GM12878 (cell line): ENCODE data around the gene LYPLA2. TPM values are rescaled to one million over a fixed set of nuclear protein-coding genes. Genes with fewer than 3 reads are reported as not detected.

Experiments used
- ATAC-seq: fragments of 200-7000 bp; cut with Tn5 transposase; 3 replicates; pipeline ENCODE4 v1.9.1; 2020; ENCODE audit warnings: mild to moderate bottlenecking, moderate library complexity
- BruUV-seq: library from RNA; stranded (reverse); fragments of 400-500 nt; replicated peaks from 2 replicates; lab custom pipeline; 2021; lab: Mats Ljungman, UMichigan
- CTCF ChIA-PET: fragments of 300-600 bp; sonication (Branson Sonifier 250); formaldehyde crosslinking; extraction: SDS; loops from one replicate; lab custom pipeline; 2021; ENCODE audit warnings: inconsistent platforms; lab: Yijun Ruan, JAX
- POLR2A ChIA-PET: fragments of 350-600 bp; formaldehyde crosslinking; extraction: SDS; loops from one replicate; lab custom pipeline; 2021; ENCODE audit warnings: inconsistent platforms; lab: Charles Lee
- RAD21 ChIA-PET: fragments of 300-600 bp; sonication (Branson Sonifier 250); formaldehyde crosslinking; loops from one replicate; lab custom pipeline; 2023; ENCODE audit warnings: antibody characterized with exemption; ENCODE audit not compliant: unreplicated experiment; lab: Charles Lee
- SMC1A ChIA-PET: fragments of 300-600 bp; sonication (Branson Sonifier 250); formaldehyde crosslinking; loops from one replicate; lab custom pipeline; 2023; ENCODE audit not compliant: unreplicated experiment, uncharacterized antibody; lab: Charles Lee
- DNase-seq: peaks from one replicate; pipeline ENCODE4 v3.0.0-alpha.2; 2011; ENCODE audit warnings: low read depth, low spot score
- FAIRE-seq: peaks from 3 replicates; lab custom pipeline; 2011; peaks lifted over from hg19 to GRCh38; lab: Jason Lieb, UNC
- H2AFZ ChIP-seq: 2 replicates; pipeline ENCODE4 v1.6.0; 2011; ENCODE audit warnings: low read depth, low read length, control low read depth; ENCODE audit not compliant: control insufficient read depth
- H3K27ac ChIP-seq: 2 replicates; pipeline ENCODE4 v1.5.1; 2011; ENCODE audit warnings: control low read depth; ENCODE audit not compliant: control insufficient read depth, insufficient read depth
- H3K27me3 ChIP-seq, 2 experiments: replicated peaks in 1 of 2; 2 replicates each; pipeline versions ENCODE4 v1.6.0 to v1.6.1; 2011; ENCODE audit warnings: low read length in 1 of 2; ENCODE audit not compliant: control insufficient read depth in 2 of 2, insufficient read depth in 2 of 2
- H3K36me3 ChIP-seq, 2 experiments: 2 replicates each; pipeline ENCODE4 v1.5.1; 2011; ENCODE audit warnings: low read length in 1 of 2; ENCODE audit not compliant: control insufficient read depth in 2 of 2, insufficient read depth in 2 of 2
- H3K4me1 ChIP-seq: 2 replicates; pipeline ENCODE4 v1.6.1; 2011; ENCODE audit warnings: mild to moderate bottlenecking, low read length, moderate library complexity, mixed read lengths; ENCODE audit not compliant: control insufficient read depth, insufficient read depth
- H3K4me2 ChIP-seq: 2 replicates; pipeline ENCODE4 v1.6.0; 2011; ENCODE audit warnings: control low read depth; ENCODE audit not compliant: control insufficient read depth, insufficient read depth
- H3K4me3 ChIP-seq: fragments of 200-600 bp; sonication (generic); 2 replicates; pipeline ENCODE4 v1.5.1; 2016
- H3K79me2 ChIP-seq: 2 replicates; pipeline ENCODE4 v1.6.0; 2011; ENCODE audit warnings: low read length; ENCODE audit not compliant: control insufficient read depth, insufficient read depth
- H3K9ac ChIP-seq: 2 replicates; pipeline ENCODE4 v1.8.0; 2011; ENCODE audit warnings: low read length, control low read depth, mixed read lengths; ENCODE audit not compliant: control insufficient read depth, insufficient read depth
- H3K9me3 ChIP-seq: replicated peaks from 3 replicates; pipeline ENCODE4 v1.5.1; 2011; ENCODE audit warnings: mild to moderate bottlenecking, low read length; ENCODE audit not compliant: control insufficient read depth, insufficient read depth
- H4K20me1 ChIP-seq: 2 replicates; pipeline ENCODE4 v1.6.0; 2011; ENCODE audit not compliant: control insufficient read depth, insufficient read depth
- BCLAF1 ChIP-seq: fragments of 450-650 bp; IDR thresholded peaks from 2 replicates; pipeline ENCODE4 v1.6.1; 2017; ENCODE audit warnings: antibody characterized with exemption, mild to moderate bottlenecking, moderate library complexity
- CBX3 ChIP-seq: fragments of 200-600 bp; sonication (generic); IDR thresholded peaks from 2 replicates; pipeline ENCODE4 v1.6.1; 2016; ENCODE audit warnings: low read depth, borderline replicate concordance
- FOXK2 ChIP-seq: fragments of 450-650 bp; IDR thresholded peaks from 2 replicates; pipeline ENCODE4 v1.6.1; 2017; ENCODE audit warnings: mild to moderate bottlenecking, moderate library complexity
- LARP7 ChIP-seq: fragments of 450-650 bp; IDR thresholded peaks from 2 replicates; pipeline ENCODE4 v1.6.1; 2017; ENCODE audit warnings: mild to moderate bottlenecking
- MXI1 ChIP-seq: fragments of 150-350 bp; IDR thresholded peaks from 2 replicates; pipeline ENCODE4 v1.6.1; 2011; ENCODE audit warnings: low read depth, mild to moderate bottlenecking, inconsistent platforms, low read length, improper control_type of control experiment
- MYB ChIP-seq: fragments of 150-350 bp; IDR thresholded peaks from 2 replicates; pipeline ENCODE4 v1.6.1; 2014; ENCODE audit warnings: mild to moderate bottlenecking, low read depth, low read length, borderline replicate concordance
- NR2C1 ChIP-seq: fragments of 450-650 bp; IDR thresholded peaks from 2 replicates; pipeline ENCODE4 v1.6.1; 2017; ENCODE audit warnings: antibody characterized with exemption, mild to moderate bottlenecking, moderate library complexity
- PAX5 ChIP-seq: IDR thresholded peaks from 2 replicates; pipeline ENCODE4 v1.6.1; 2011; ENCODE audit warnings: low read depth, low read length, borderline replicate concordance
- RAD51 ChIP-seq: fragments of 450-650 bp; IDR thresholded peaks from 2 replicates; pipeline ENCODE4 v1.6.1; 2016; ENCODE audit warnings: moderate library complexity, mild to moderate bottlenecking, inconsistent platforms
- REST ChIP-seq: IDR thresholded peaks from 2 replicates; pipeline ENCODE4 v1.6.1; 2012; ENCODE audit warnings: mild to moderate bottlenecking, low read depth, low read length
- STAT1 ChIP-seq: fragments of 450-650 bp; conservative IDR thresholded peaks from 2 replicates; pipeline ENCODE4 v1.6.1; 2014; ENCODE audit warnings: antibody characterized with exemption, mild to moderate bottlenecking
- TAF1 ChIP-seq: IDR thresholded peaks from 2 replicates; pipeline ENCODE4 v1.6.1; 2011; ENCODE audit warnings: mild to moderate bottlenecking, low read depth, low read length, borderline replicate concordance
- WGBS: methylation state at CpG from one replicate; pipeline ENCODE4 v1.1.6; 2016; ENCODE audit warnings: low lambda C conversion rate; ENCODE audit not compliant: insufficient replicate concordance, insufficient coverage; ENCODE audit errors: missing lambda C conversion rate; 5-methylcytosine and 5-hydroxymethylcytosine counted together
- in situ Hi-C: fragments of 300-500 bp; cut with MboI; formaldehyde crosslinking; loops from 9 replicates; pipeline ENCODE4 v1.14.3; 2018; ENCODE audit warnings: mixed read lengths
- intact Hi-C: fragments of 100-400 bp; cut with micrococcal nuclease; formaldehyde crosslinking; loops from one replicate; pipeline ENCODE4 v1.14.2; 2022; ENCODE audit not compliant: unreplicated experiment
- polyA plus RNA-seq, 11 experiments: library from polyadenylated mRNA; depleted of rRNA in 4 of 11; unstranded in 6 of 11; stranded (reverse) in 5 of 11; fragments of >200 nt; fragmentation: Nextera tagmentation in 4 of 11; fragmentation: Illumina TruSeq in 1 of 11; extraction: Ambion mirVana in 4 of 11; extraction: Trizol in 1 of 11; gene quantifications; 1 replicate in 1 of 11; 2 replicates in 10 of 11; pipeline versions ENCODE4 v1.2.1 to v1.2.3, GENCODE V29; 2011 to 2016; ENCODE audit warnings: inconsistent platforms in 2 of 11, missing spikeins in 2 of 11, low read depth in 1 of 11
- total RNA-seq, 4 experiments: library from RNA; depleted of rRNA in 3 of 4; stranded (reverse); fragments of >200 nt in 3 of 4; fragmentation: Illumina TruSeq in 1 of 4; extraction: Trizol in 1 of 4; gene quantifications; 2 replicates each; pipeline versions ENCODE4 v1.2.1 to v1.2.3, GENCODE V29; 2013 to 2021
- TF ChIP-seq, protein P1 (sequence below): fragments of 450-650 bp; formaldehyde crosslinking; IDR thresholded peaks from 2 replicates; pipeline ENCODE4 v1.4.0; 2022; ENCODE audit warnings: mild to moderate bottlenecking, moderate library complexity
- TF ChIP-seq, protein P2 (sequence below): fragments of 450-650 bp; IDR thresholded peaks from 2 replicates; pipeline ENCODE4 v1.6.1; 2014; ENCODE audit warnings: mild to moderate bottlenecking

The LYPLA2 gene
- total and polyA plus RNA-seq, 10 of the 15 experiments (the other 5 are each of a cell fraction or from before 2014, with no cell fraction given), result 2.7 to 129 (median 62.3) TPM

DNA sequence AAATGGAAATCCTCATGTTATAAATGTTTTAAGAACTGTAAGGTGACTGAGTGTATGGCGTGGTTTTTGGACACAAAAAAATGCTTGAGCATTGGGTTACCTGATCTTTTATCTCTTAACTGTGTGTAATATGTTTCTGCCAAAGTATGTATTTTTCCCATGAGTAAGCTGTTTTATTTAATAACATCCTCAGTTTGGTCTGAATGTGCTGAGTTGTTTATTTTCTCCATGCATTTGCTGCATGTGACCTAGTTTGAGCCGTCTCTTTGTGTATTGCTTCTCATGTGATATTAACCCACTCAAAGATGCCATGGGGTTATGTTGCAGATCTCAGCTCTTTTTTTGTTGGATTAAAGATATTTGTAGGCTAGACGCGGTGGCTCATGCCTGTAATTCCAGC is 6.1 kb upstream of the LYPLA2 start:
- 99% methylated on average over 4 of the region's 4 CpGs for WGBS
- Histone ChIP-seq H3K79me2 (peaks cover 6% of the 10 kb centered on the region), H3K27me3 (no peaks in the 10 kb centered on the region), H3K4me1 (no peaks in the 10 kb centered on the region), H3K4me3 (no peak overlapping the region), H2AFZ (no peak overlapping the region), H4K20me1 (no peaks in the 10 kb centered on the region), H3K27ac (no peak overlapping the region), H3K36me3 (peaks cover 9 to 18% of the 10 kb centered on the region in 2 experiments), H3K9ac (no peak overlapping the region), H3K4me2 (no peak overlapping the region), H3K9me3 (no peaks in the 10 kb centered on the region)
- RAD21 ChIA-PET, result interaction anchor here (1.7 kb wide), 1 partner anchor 132 kb away, joined by 5 read pairs; no protein-coding TSS in a partner anchor
- intact Hi-C loops (no loop called here), in situ Hi-C loops (loop anchor here (25.0 kb wide), 1 partner anchor 1452 kb away; the partner anchor contains the start of genes RSRP1 and SYF2)
- no peak for FAIRE-seq
- DNase-seq, result no peak
- CTCF ChIA-PET, result interaction anchor here (2.7 to 2.8 kb wide), 2 partner anchors 13 to 132 kb away, joined by 8 to 9 read pairs; no protein-coding TSS in a partner anchor
- SMC1A ChIA-PET, result interaction anchor here (0.8 to 0.9 kb wide), 2 partner anchors 13 to 60 kb away, joined by 3 read pairs; no protein-coding TSS in a partner anchor
- no peak for ATAC-seq
- no TSS peak for BruUV-seq
- POLR2A ChIA-PET, result interaction anchor here (0.5 to 0.7 kb wide), 4 partner anchors 14 to 51 kb away, joined by 3 to 9 read pairs (median 4); no protein-coding TSS in a partner anchor
- TF ChIP-seq TAF1 (no peak), RAD51 (no peak), FOXK2 (no peak), CBX3 (no peak), PAX5 (no peak), BCLAF1 (no peak), MYB (no peak), LARP7 (no peak), MXI1 (no peak), REST (no peak), STAT1 (no peak), NR2C1 (no peak)
- TF ChIP-seq, protein P1, sequence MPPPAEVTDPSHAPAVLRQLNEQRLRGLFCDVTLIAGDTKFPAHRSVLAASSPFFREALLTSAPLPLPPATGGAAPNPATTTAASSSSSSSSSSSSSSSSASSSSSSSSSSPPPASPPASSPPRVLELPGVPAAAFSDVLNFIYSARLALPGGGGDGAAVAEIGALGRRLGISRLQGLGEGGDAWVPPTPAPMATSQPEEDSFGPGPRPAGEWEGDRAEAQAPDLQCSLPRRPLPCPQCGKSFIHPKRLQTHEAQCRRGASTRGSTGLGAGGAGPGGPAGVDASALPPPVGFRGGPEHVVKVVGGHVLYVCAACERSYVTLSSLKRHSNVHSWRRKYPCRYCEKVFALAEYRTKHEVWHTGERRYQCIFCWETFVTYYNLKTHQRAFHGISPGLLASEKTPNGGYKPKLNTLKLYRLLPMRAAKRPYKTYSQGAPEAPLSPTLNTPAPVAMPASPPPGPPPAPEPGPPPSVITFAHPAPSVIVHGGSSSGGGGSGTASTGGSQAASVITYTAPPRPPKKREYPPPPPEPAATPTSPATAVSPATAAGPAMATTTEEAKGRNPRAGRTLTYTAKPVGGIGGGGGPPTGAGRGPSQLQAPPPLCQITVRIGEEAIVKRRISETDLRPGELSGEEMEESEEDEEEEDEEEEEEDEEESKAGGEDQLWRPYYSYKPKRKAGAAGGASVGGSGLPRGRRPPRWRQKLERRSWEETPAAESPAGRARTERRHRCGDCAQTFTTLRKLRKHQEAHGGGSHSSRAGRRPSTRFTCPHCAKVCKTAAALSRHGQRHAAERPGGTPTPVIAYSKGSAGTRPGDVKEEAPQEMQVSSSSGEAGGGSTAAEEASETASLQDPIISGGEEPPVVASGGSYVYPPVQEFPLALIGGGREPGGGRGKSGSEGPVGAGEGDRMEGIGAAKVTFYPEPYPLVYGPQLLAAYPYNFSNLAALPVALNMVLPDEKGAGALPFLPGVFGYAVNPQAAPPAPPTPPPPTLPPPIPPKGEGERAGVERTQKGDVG, result no peak
- TF ChIP-seq, protein P2, sequence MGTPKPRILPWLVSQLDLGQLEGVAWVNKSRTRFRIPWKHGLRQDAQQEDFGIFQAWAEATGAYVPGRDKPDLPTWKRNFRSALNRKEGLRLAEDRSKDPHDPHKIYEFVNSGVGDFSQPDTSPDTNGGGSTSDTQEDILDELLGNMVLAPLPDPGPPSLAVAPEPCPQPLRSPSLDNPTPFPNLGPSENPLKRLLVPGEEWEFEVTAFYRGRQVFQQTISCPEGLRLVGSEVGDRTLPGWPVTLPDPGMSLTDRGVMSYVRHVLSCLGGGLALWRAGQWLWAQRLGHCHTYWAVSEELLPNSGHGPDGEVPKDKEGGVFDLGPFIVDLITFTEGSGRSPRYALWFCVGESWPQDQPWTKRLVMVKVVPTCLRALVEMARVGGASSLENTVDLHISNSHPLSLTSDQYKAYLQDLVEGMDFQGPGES, result no peak
